NCI-H748 (cell line): ENCODE data around the gene PTPA.
"Not testable (repeated sequence)": the region's sequence is repeated elsewhere in the genome, so short reads cannot be mapped to it uniquely, and the experiment has no call there.

ENCODE experiments used
- DNase-seq: peaks from one replicate; lab custom pipeline; 2025; ENCODE audit not compliant: unreplicated experiment; lab: John Stamatoyannopoulos, UW

PTPA gene

GRCh38 chr9:129197045-129197444, 85.8 kb downstream of the PTPA start:
- DNase-seq: not testable (repeated sequence)

GRCh38 chr9:129197978-129198318, 86.7 kb downstream of the PTPA start:
- no peak for DNase-seq
